K562 (cell line): ENCODE data around the gene PFKL. TPM values are rescaled to one million over a fixed set of nuclear protein-coding genes. Genes with fewer than 3 reads are reported as not detected.

Experiments used
- ATAC-seq: fragments of 200-7000 bp; cut with Tn5 transposase; 3 replicates; pipeline ENCODE4 v1.9.1; 2020; ENCODE audit warnings: moderate library complexity
- BruUV-seq: library from RNA; stranded (reverse); fragments of 400-500 nt; replicated peaks from 2 replicates; lab custom pipeline; 2021; lab: Mats Ljungman, UMichigan
- CTCF ChIA-PET: fragments of 300-600 bp; formaldehyde crosslinking; extraction: SDS; loops from one replicate; lab custom pipeline; 2021; ENCODE audit warnings: low intra/inter-chr PET ratio; lab: Yijun Ruan, JAX
- POLR2A ChIA-PET: fragments of 300-600, 350-650 bp; sonication (Branson Sonifier 250); formaldehyde crosslinking; extraction: SDS; loops from one replicate; lab custom pipeline; 2021; ENCODE audit warnings: antibody characterized with exemption, inconsistent platforms; lab: Yijun Ruan, JAX
- DNase-seq, 4 experiments: peaks; one replicate each; pipeline versions ENCODE4 v3.0.0 to v3.0.0-alpha.2; 2011 to 2018; ENCODE audit warnings: low spot score in 3 of 4, mixed read lengths in 3 of 4; ENCODE audit errors: extremely low read depth in 1 of 4
- FAIRE-seq: peaks from 2 replicates; lab custom pipeline; 2011; peaks lifted over from hg19 to GRCh38; lab: Jason Lieb, UNC
- H2AFZ ChIP-seq: 2 replicates; pipeline ENCODE4 v1.6.0; 2011; ENCODE audit warnings: low read depth, low read length, control low read depth, inconsistent platforms
- H3K27ac ChIP-seq: fragments of 200-600 bp; 3 replicates; pipeline ENCODE4 v1.8.0; 2011; ENCODE audit warnings: low read depth, mild to moderate bottlenecking, control low read depth, inconsistent platforms, low read length, moderate library complexity, mixed read lengths; ENCODE audit errors: extremely low read depth
- H3K27me3 ChIP-seq, 2 experiments: fragments of 300-600 bp in 1 of 2; 2 replicates in 1 of 2; 3 replicates in 1 of 2; pipeline versions ENCODE4 v1.6.0 to v1.8.0; 2011; ENCODE audit warnings: inconsistent platforms in 2 of 2, low read length in 2 of 2, mild to moderate bottlenecking in 1 of 2, mixed read lengths in 1 of 2, moderate library complexity in 1 of 2; ENCODE audit not compliant: control insufficient read depth in 2 of 2, insufficient read depth in 2 of 2
- H3K36me3 ChIP-seq: fragments of 300-600 bp; 3 replicates; pipeline ENCODE4 v1.8.0; 2011; ENCODE audit warnings: mild to moderate bottlenecking, low read length, inconsistent platforms; ENCODE audit not compliant: control insufficient read depth, insufficient read depth
- H3K4me1 ChIP-seq, 2 experiments: fragments of 200-600 bp in 1 of 2; replicated peaks in 1 of 2; 2 replicates in 1 of 2; 3 replicates in 1 of 2; pipeline versions ENCODE4 v1.5.1 to v1.8.0; 2011; ENCODE audit warnings: inconsistent platforms in 2 of 2, low read length in 2 of 2, mild to moderate bottlenecking in 1 of 2, mixed read lengths in 1 of 2, moderate library complexity in 1 of 2; ENCODE audit not compliant: control insufficient read depth in 2 of 2, insufficient read depth in 2 of 2
- H3K4me2 ChIP-seq: 2 replicates; pipeline ENCODE4 v1.6.1; 2011; ENCODE audit warnings: low read length, control low read depth, inconsistent platforms, mixed read lengths; ENCODE audit not compliant: insufficient read depth
- H3K4me3 ChIP-seq: fragments of 200-600 bp; sonication (generic), shearing (Covaris generic); 2 replicates; pipeline ENCODE4 v1.5.1; 2016; ENCODE audit warnings: control low read depth, inconsistent platforms
- H3K79me2 ChIP-seq: fragments of 200-600 bp; 3 replicates; pipeline ENCODE4 v1.8.0; 2011; ENCODE audit warnings: low read length, inconsistent platforms; ENCODE audit not compliant: control insufficient read depth, insufficient read depth
- H3K9ac ChIP-seq, 2 experiments: 2 replicates each; pipeline versions ENCODE4 v1.6.0 to v1.6.1; 2011; ENCODE audit warnings: low read depth in 2 of 2, low read length in 2 of 2, control low read depth in 1 of 2, inconsistent platforms in 1 of 2, mild to moderate bottlenecking in 1 of 2, mixed read lengths in 1 of 2; ENCODE audit not compliant: insufficient read depth in 1 of 2
- H3K9me1 ChIP-seq: one replicate; pipeline ENCODE4 v1.6.0; 2011; ENCODE audit warnings: inconsistent platforms, mild to moderate bottlenecking, low read length, moderate library complexity; ENCODE audit not compliant: control insufficient read depth, insufficient read depth
- H3K9me3 ChIP-seq: replicated peaks from 2 replicates; pipeline ENCODE4 v1.5.1; 2011; ENCODE audit warnings: low read depth, low read length, inconsistent platforms; ENCODE audit not compliant: control insufficient read depth, insufficient read depth
- H4K20me1 ChIP-seq: replicated peaks from 2 replicates; pipeline ENCODE4 v1.6.1; 2011; ENCODE audit warnings: low read length, inconsistent platforms, mixed read lengths; ENCODE audit not compliant: control insufficient read depth, insufficient read depth
- CHAMP1 ChIP-seq: fragments of 450-650 bp; IDR thresholded peaks from 2 replicates; pipeline ENCODE4 v1.6.1; 2016; ENCODE audit warnings: mild to moderate bottlenecking
- CTBP1 ChIP-seq: fragments of 450-650 bp; IDR thresholded peaks from 2 replicates; pipeline ENCODE4 v1.6.1; 2016; ENCODE audit warnings: borderline replicate concordance
- EZH2 ChIP-seq: IDR thresholded peaks from 2 replicates; pipeline ENCODE4 v1.6.1; 2012; ENCODE audit warnings: low read depth, mild to moderate bottlenecking, inconsistent platforms, low read length, borderline replicate concordance
- GTF2F1 ChIP-seq: IDR thresholded peaks from 2 replicates; pipeline ENCODE4 v1.6.1; 2011; ENCODE audit warnings: low read depth, low read length, improper control_type of control experiment
- MLLT1 ChIP-seq, 2 experiments: fragments of 450-650 bp; IDR thresholded peaks; 2 replicates each; pipeline ENCODE4 v1.6.1; 2016
- NR4A1 ChIP-seq, 2 experiments: fragments of 250-450 bp in 1 of 2; fragments of 450-650 bp in 1 of 2; sonication (Bioruptor Pico) in 1 of 2; IDR thresholded peaks; 2 replicates each; pipeline versions ENCODE4 v1.4.0 to v1.6.1; 2016 to 2020; ENCODE audit warnings: mild to moderate bottlenecking in 2 of 2, missing compliant biosample characterization in 1 of 2, missing genetic modification characterization in 1 of 2, moderate library complexity in 1 of 2
- SIRT6 ChIP-seq: IDR thresholded peaks from one replicate; pipeline ENCODE4 v1.6.1; 2012; ENCODE audit warnings: low read depth, mild to moderate bottlenecking, control low read depth, inconsistent platforms, low read length, moderate library complexity
- XRCC4 ChIP-seq: IDR thresholded peaks from one replicate; pipeline ENCODE4 v1.6.1; 2011; ENCODE audit not compliant: insufficient read depth, insufficient read length; ENCODE audit errors: extremely low read depth
- ZFP36 ChIP-seq: fragments of 150-350 bp; IDR thresholded peaks from 2 replicates; pipeline ENCODE4 v1.6.1; 2018; ENCODE audit warnings: low read length, low read depth; ENCODE audit not compliant: partially characterized antibody
- WGBS: fragments of 100-300 bp; shearing (Covaris generic); methylation state at CpG from one replicate; pipeline ENCODE4 v1.1.6; 2016; ENCODE audit warnings: low coverage, mixed read lengths; ENCODE audit not compliant: insufficient coverage; ENCODE audit errors: missing lambda C conversion rate; 5-methylcytosine and 5-hydroxymethylcytosine counted together
- in situ Hi-C: fragments of 300-500 bp; cut with MboI; formaldehyde crosslinking; loops from 4 replicates; pipeline ENCODE4 v1.15.0; 2018; ENCODE audit warnings: inconsistent platforms, mixed read lengths
- intact Hi-C: fragments of 100-400 bp; cut with micrococcal nuclease; formaldehyde crosslinking; loops from 2 replicates; pipeline ENCODE4 v1.14.2; 2022
- polyA plus RNA-seq, 8 experiments: library from polyadenylated mRNA; depleted of rRNA in 4 of 8; stranded (reverse) in 5 of 8; unstranded in 3 of 8; fragments of >200 nt; fragmentation: Nextera tagmentation in 2 of 8; fragmentation: Illumina TruSeq in 1 of 8; extraction: Ambion mirVana in 2 of 8; extraction: Trizol in 1 of 8; gene quantifications; 2 replicates each; pipeline versions ENCODE4 v1.2.1 to v1.2.3, GENCODE V29; 2011 to 2014; ENCODE audit warnings: inconsistent platforms in 1 of 8, missing spikeins in 1 of 8
- total RNA-seq, 7 experiments: library from RNA; depleted of rRNA in 6 of 7; stranded (reverse); fragments of >200 nt in 6 of 7; fragmentation: Illumina TruSeq in 2 of 7; extraction: Trizol in 2 of 7; gene quantifications; 2 replicates each; pipeline versions ENCODE4 v1.2.1 to v1.2.3, GENCODE V29; 2011 to 2021; ENCODE audit warnings: low replicate concordance in 1 of 7

PFKL gene
- total and polyA plus RNA-seq, 9 of the 15 experiments (the other 6 are each of a cell fraction or from before 2014, with no cell fraction given) = 1.1 to 124 (median 45.6) TPM

- TF ChIP-seq CHAMP1 = no peak
- no peak for TF ChIP-seq EZH2
- TF ChIP-seq NR4A1 (CRISPR knock-in tag; IDR thresholded peaks at IDR 0.05) = no peak
- no peak for TF ChIP-seq NR4A1 (tag; IDR thresholded peaks at IDR 0.05)
These were observed 15.9 kb upstream of the PFKL start (continued) for GRCh38 chr21:44283948-44284347.

- Histone ChIP-seq H3K36me3 (no peaks in the 10 kb centered on the region), H3K4me3 (no peak within 1 kb of the TSS), H3K9me3 (no peaks in the 10 kb centered on the region), H3K9me1 (no peaks in the 10 kb centered on the region), H3K27me3 (peaks cover 30 to 82% of the 10 kb centered on the region in 2 experiments; a peak in 4 of 5 replicates), H3K4me2 (no peak within 1 kb of the TSS), H4K20me1 (peaks cover 20% of the 10 kb centered on the region), H3K79me2 (no peaks in the 10 kb centered on the region), H2AFZ (no peak within 1 kb of the TSS), H3K9ac (no peak within 1 kb of the TSS), H3K27ac (no peak within 1 kb of the TSS), H3K4me1 (peaks cover 0 to 38% of the 10 kb centered on the region in 2 experiments; a peak in 2 of 5 replicates)
- DNase-seq (no peak), ATAC-seq (peak; percentile 19; the same call in 2 of the 3 replicates), FAIRE-seq (no peak)
- 3% methylated on average over 34 of the region's 56 CpGs for WGBS
- in situ Hi-C loops (loop anchor here (25.0 kb wide), 1 partner anchor 123 kb away; no protein-coding TSS in a partner anchor), intact Hi-C loops (no loop called here)
- TF ChIP-seq GTF2F1 = no peak
- TF ChIP-seq CTBP1 = no peak
- no peak for TF ChIP-seq XRCC4
- peak; percentile 56 for TF ChIP-seq ZFP36
- TF ChIP-seq MLLT1 (IDR thresholded peaks at IDR 0.05) = no peak
- no peak for TF ChIP-seq SIRT6
- ChIA-PET CTCF (no interaction called here), POLR2A (interaction anchor here (1.6 kb wide), 1 partner anchor 12 kb away, joined by 5 read pairs; no protein-coding TSS in a partner anchor)
- no TSS peak for BruUV-seq
These were observed 14.5 kb upstream of the PFKL start, which contains the start of gene AIRE for GRCh38 chr21:44285138-44285992. TSS of gene AIRE (plus strand) at chr21:44285876. CDS start at chr21:44286007, 131 bp downstream.
